Loucy (cell line): ENCODE results near the gene TTYH2.

Experiments used
- EZH2phosphoT487 ChIP-seq: fragments of 200-600 bp; IDR thresholded peaks from 2 replicates; pipeline ENCODE4 v1.6.1; 2018; ENCODE audit warnings: antibody characterized with exemption, mild to moderate bottlenecking, moderate library complexity, borderline replicate concordance
- TF ChIP-seq, protein P1 (sequence below): fragments of 200-600 bp; sonication (generic); conservative IDR thresholded peaks from 2 replicates; pipeline ENCODE4 v1.5.1; 2014; ENCODE audit warnings: mild to moderate bottlenecking, antibody characterized with exemption, low read length

DNA sequence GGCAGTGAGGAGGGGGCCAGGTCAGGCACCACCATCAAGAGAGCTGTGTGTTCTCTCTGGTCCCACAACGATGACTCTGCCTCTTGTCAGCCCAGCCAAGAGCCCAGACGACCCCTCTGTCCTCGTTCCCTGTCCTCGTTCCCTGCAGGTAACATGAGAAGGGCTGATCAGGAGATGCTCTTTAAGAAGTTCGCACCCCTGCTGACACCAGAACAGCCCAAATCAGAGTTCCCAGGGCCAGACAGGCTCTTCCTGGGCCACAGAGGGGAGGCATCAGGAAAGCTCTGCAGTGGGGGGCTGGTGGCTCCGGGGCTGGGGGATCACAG lies 47.1 kb downstream of the TTYH2 start:
- TF ChIP-seq, protein P1, sequence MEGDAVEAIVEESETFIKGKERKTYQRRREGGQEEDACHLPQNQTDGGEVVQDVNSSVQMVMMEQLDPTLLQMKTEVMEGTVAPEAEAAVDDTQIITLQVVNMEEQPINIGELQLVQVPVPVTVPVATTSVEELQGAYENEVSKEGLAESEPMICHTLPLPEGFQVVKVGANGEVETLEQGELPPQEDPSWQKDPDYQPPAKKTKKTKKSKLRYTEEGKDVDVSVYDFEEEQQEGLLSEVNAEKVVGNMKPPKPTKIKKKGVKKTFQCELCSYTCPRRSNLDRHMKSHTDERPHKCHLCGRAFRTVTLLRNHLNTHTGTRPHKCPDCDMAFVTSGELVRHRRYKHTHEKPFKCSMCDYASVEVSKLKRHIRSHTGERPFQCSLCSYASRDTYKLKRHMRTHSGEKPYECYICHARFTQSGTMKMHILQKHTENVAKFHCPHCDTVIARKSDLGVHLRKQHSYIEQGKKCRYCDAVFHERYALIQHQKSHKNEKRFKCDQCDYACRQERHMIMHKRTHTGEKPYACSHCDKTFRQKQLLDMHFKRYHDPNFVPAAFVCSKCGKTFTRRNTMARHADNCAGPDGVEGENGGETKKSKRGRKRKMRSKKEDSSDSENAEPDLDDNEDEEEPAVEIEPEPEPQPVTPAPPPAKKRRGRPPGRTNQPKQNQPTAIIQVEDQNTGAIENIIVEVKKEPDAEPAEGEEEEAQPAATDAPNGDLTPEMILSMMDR, result no peak
- TF ChIP-seq EZH2phosphoT487, result no peak
